Fibroblast of lung (primary cell): Measurements from ENCODE around the gene PNPO. TPM values are rescaled to one million over a fixed set of nuclear protein-coding genes. Genes with fewer than 3 reads are reported as not detected.

Experiments used
- DNase-seq, 2 donors: peaks; one replicate each; pipeline versions ENCODE4 v3.0.0 to v3.0.0-alpha.2; 2010; ENCODE audit warnings: low read depth in 2 of 2
- H2AFZ ChIP-seq: 2 replicates; pipeline ENCODE4 v1.5.1; 2012; ENCODE audit warnings: low read length, control low read depth, inconsistent platforms
- H3K27ac ChIP-seq: 2 replicates; pipeline ENCODE4 v1.5.1; 2011; ENCODE audit warnings: low read length, control low read depth; ENCODE audit not compliant: insufficient read depth
- H3K27me3 ChIP-seq: 2 replicates; pipeline ENCODE4 v1.5.1; 2011; ENCODE audit warnings: mild to moderate bottlenecking, low read length; ENCODE audit not compliant: control insufficient read depth, insufficient read depth
- H3K36me3 ChIP-seq: 2 replicates; pipeline ENCODE4 v1.5.1; 2011; ENCODE audit warnings: low read length; ENCODE audit not compliant: control insufficient read depth, insufficient read depth
- H3K4me1 ChIP-seq: 2 replicates; pipeline ENCODE4 v1.5.1; 2011; ENCODE audit warnings: low read length; ENCODE audit not compliant: control insufficient read depth, insufficient read depth; ENCODE audit errors: extremely low read depth
- H3K4me2 ChIP-seq: 2 replicates; pipeline ENCODE4 v1.5.1; 2011; ENCODE audit warnings: low read length, control low read depth; ENCODE audit not compliant: insufficient read depth; ENCODE audit errors: extremely low read depth
- H3K4me3 ChIP-seq, 4 experiments: fragments of 200-600 bp in 1 of 4; sonication (generic) in 1 of 4; replicated peaks in 1 of 4; 2 replicates each; pipeline ENCODE4 v1.5.1; 2011 to 2016; ENCODE audit warnings: low read length in 4 of 4, low read depth in 3 of 4, mild to moderate bottlenecking in 3 of 4, control low read depth in 2 of 4, inconsistent platforms in 1 of 4, mixed read lengths in 1 of 4; ENCODE audit not compliant: insufficient read depth in 1 of 4; ENCODE audit errors: control extremely low read depth in 1 of 4
- H3K79me2 ChIP-seq: 2 replicates; pipeline ENCODE4 v1.5.1; 2012; ENCODE audit warnings: mild to moderate bottlenecking, low read length, inconsistent platforms; ENCODE audit not compliant: control insufficient read depth, insufficient read depth
- H3K9ac ChIP-seq: 2 replicates; pipeline ENCODE4 v1.5.1; 2011; ENCODE audit warnings: mild to moderate bottlenecking, low read length, control low read depth; ENCODE audit not compliant: insufficient read depth
- H3K9me3 ChIP-seq: 2 replicates; pipeline ENCODE4 v1.5.1; 2012; ENCODE audit warnings: low read depth, low read length; ENCODE audit not compliant: control insufficient read depth, insufficient read depth
- H4K20me1 ChIP-seq: 2 replicates; pipeline ENCODE4 v1.5.1; 2011; ENCODE audit warnings: low read length; ENCODE audit not compliant: control insufficient read depth, insufficient read depth; ENCODE audit errors: extremely low read depth
- EZH2 ChIP-seq: IDR thresholded peaks from 2 replicates; pipeline ENCODE4 v1.5.1; 2012; ENCODE audit warnings: low read length, control low read depth, mild to moderate bottlenecking; ENCODE audit errors: missing control alignments
- polyA plus RNA-seq, 2 donors: library from polyadenylated mRNA; depleted of rRNA in 1 of 2; stranded (reverse) in 1 of 2; unstranded in 1 of 2; fragments of >200 nt; gene quantifications; 2 replicates each; pipeline ENCODE4 v1.2.1, GENCODE V29; 2011 to 2012; ENCODE audit warnings: missing spikeins in 1 of 2
- total RNA-seq: library from RNA; depleted of rRNA; stranded (reverse); fragments of >200 nt; gene quantifications from 2 replicates; pipeline ENCODE4 v1.2.1, GENCODE V29; 2014
- TF ChIP-seq, protein P1 (sequence below), 2 donors: IDR thresholded peaks in 1 of 2; conservative IDR thresholded peaks in 1 of 2; 1 replicate in 1 of 2; 2 replicates in 1 of 2; pipeline ENCODE4 v1.5.1; 2011 to 2012; ENCODE audit warnings: low read length in 2 of 2, control low read depth in 1 of 2, inconsistent platforms in 1 of 2, low read depth in 1 of 2, mild to moderate bottlenecking in 1 of 2

The PNPO gene
- total and polyA plus RNA-seq, 2 donors (not counting 1 experiment from before 2014, with no cell fraction given) = 25.7 to 26.6 TPM

DNA sequence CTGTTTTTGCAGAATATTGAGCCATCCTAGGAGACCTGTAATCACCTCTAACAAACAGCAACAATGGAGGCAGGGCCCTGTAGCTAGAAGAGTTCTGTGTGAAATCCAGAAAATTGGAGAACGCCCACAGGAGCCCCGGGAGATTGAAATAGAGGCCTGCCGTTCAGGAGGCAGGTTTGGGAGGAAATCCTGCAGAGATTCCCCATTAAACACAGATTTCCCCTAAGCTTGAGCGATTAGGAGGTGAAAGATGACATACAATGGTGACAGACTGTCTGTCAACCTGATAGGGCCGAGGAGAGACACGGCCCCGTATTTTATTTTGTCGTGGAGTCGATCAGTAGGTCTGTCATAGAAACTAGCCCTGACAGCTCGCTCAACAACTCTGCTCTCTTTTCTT lies 47.8 kb downstream of the PNPO start:
- H3K36me3 ChIP-seq = no peaks in the 10 kb centered on the region
- no peaks in the 10 kb centered on the region for H3K9me3 ChIP-seq
- no peak for TF ChIP-seq EZH2
- TF ChIP-seq, protein P1, sequence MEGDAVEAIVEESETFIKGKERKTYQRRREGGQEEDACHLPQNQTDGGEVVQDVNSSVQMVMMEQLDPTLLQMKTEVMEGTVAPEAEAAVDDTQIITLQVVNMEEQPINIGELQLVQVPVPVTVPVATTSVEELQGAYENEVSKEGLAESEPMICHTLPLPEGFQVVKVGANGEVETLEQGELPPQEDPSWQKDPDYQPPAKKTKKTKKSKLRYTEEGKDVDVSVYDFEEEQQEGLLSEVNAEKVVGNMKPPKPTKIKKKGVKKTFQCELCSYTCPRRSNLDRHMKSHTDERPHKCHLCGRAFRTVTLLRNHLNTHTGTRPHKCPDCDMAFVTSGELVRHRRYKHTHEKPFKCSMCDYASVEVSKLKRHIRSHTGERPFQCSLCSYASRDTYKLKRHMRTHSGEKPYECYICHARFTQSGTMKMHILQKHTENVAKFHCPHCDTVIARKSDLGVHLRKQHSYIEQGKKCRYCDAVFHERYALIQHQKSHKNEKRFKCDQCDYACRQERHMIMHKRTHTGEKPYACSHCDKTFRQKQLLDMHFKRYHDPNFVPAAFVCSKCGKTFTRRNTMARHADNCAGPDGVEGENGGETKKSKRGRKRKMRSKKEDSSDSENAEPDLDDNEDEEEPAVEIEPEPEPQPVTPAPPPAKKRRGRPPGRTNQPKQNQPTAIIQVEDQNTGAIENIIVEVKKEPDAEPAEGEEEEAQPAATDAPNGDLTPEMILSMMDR (conservative IDR thresholded peaks at IDR 0.05 in 1 of 2, IDR thresholded peaks at IDR 0.05 in 1 of 2; ENCODE audit: low read depth in 1 of 2, low read length in 2 of 2) = no peak
- H3K27ac ChIP-seq = no peak overlapping the region
- H3K4me1 ChIP-seq = peaks cover 2% of the 10 kb centered on the region
- H2AFZ ChIP-seq = no peak overlapping the region
- H3K27me3 ChIP-seq = no peaks in the 10 kb centered on the region
- H4K20me1 ChIP-seq = no peaks in the 10 kb centered on the region
- H3K4me3 ChIP-seq = no peak overlapping the region
- no peaks in the 10 kb centered on the region for H3K79me2 ChIP-seq
- H3K4me2 ChIP-seq = no peak overlapping the region
- DNase-seq = no peak
- no peak overlapping the region for H3K9ac ChIP-seq

DNA sequence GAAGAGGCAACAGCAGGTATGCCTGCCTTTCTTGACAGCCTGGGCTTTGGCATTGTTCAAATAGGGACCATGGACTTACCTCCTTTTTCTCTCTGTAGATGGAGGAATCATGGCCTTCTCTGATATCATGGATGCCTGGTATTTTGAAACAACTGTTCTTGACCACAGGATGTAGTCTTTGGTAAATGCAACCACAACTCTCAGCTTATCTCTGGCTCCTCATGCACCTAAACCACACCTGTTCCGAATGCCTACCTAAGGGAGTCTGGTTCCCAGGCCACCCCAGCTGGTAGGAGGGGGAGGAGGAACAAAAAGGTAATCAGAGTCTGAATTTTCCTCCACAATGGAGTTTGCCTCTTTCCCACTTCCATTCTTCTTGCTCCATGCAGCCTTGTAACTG lies 48.3 kb downstream of the PNPO start:
- H3K79me2 ChIP-seq = no peaks in the 10 kb centered on the region
- H4K20me1 ChIP-seq = no peaks in the 10 kb centered on the region
- H3K9ac ChIP-seq = no peak overlapping the region
- TF ChIP-seq, protein P1 (conservative IDR thresholded peaks at IDR 0.05 in 1 of 2, IDR thresholded peaks at IDR 0.05 in 1 of 2; ENCODE audit: low read depth in 1 of 2, low read length in 2 of 2) = no peak
- no peak for TF ChIP-seq EZH2
- no peaks in the 10 kb centered on the region for H3K9me3 ChIP-seq
- H3K4me1 ChIP-seq = peaks cover 2% of the 10 kb centered on the region
- no peak for DNase-seq
- no peak overlapping the region for H2AFZ ChIP-seq
- no peak overlapping the region for H3K27ac ChIP-seq
- H3K4me2 ChIP-seq = no peak overlapping the region
- no peaks in the 10 kb centered on the region for H3K27me3 ChIP-seq
- H3K4me3 ChIP-seq = no peak overlapping the region
- no peaks in the 10 kb centered on the region for H3K36me3 ChIP-seq

DNA sequence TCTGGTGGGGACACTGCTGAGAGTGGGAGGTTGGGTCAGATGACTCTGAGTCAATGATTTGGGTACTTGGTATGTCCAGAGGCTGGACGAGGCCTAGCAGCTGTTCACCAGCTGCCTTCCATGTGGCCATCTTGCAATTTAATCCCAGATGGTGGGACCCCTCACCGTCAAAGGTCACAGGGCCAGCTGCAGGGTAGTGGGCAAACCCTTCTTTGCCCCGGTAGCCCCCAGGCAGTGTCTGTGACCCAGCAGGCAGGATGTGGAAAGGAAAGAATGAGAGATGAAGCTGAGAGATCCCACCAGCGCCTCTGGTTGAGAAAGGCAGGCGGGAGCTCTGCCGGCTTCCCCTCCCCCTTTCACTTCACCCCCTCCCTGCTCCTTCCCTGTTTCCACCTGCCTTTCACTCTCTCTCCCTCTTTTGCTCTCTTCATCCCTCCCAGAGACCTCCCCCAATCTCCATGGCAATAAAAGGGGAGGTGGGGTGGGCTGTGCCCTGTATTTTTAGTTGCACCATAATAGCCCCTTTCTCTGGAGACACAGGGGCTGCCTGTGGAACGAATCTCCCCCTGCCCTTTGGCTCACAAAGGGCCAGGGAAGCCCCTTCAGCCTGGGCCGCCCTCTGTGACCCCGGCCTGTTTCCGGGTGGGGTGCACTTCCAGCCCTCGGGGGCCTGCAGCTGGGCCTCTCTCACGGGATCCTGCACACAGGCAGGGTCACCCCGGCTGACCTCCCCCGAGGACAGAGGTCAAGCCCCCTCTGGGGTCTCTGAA lies 49.8 kb downstream of the PNPO start:
- Histone ChIP-seq H3K9ac (no peak overlapping the region), H3K36me3 (no peaks in the 10 kb centered on the region), H3K9me3 (no peaks in the 10 kb centered on the region), H3K27ac (no peak overlapping the region), H3K4me3 (no peak overlapping the region), H3K4me1 (peaks cover 2% of the 10 kb centered on the region), H3K79me2 (no peaks in the 10 kb centered on the region), H4K20me1 (no peaks in the 10 kb centered on the region), H3K4me2 (no peak overlapping the region), H3K27me3 (peaks cover 6% of the 10 kb centered on the region), H2AFZ (no peak overlapping the region)
- TF ChIP-seq, protein P1 (conservative IDR thresholded peaks at IDR 0.05 in 1 of 2, IDR thresholded peaks at IDR 0.05 in 1 of 2; ENCODE audit: low read depth in 1 of 2, low read length in 2 of 2) = no peak
- TF ChIP-seq EZH2 = no peak
- DNase-seq = peak in 1 of 2 donors; percentile 32
